Caco-2 (cell line): ENCODE data around the gene ACER3. TPM values are rescaled to one million over a fixed set of nuclear protein-coding genes. Genes with fewer than 3 reads are reported as not detected.
"Not testable (repeated sequence)": the region's sequence is repeated elsewhere in the genome, so short reads cannot be mapped to it uniquely, and the experiment has no call there.

Source experiments
- BruUV-seq: library from RNA; stranded (reverse); fragments of 400-500 nt; replicated peaks from 2 replicates; lab custom pipeline; 2021; lab: Mats Ljungman, UMichigan
- CTCF ChIA-PET: fragments of 300-600 bp; sonication (Branson Sonifier 250); formaldehyde crosslinking; loops from one replicate; lab custom pipeline; 2022; ENCODE audit warnings: antibody characterized with exemption; lab: Charles Lee
- POLR2A ChIA-PET: fragments of 300-600 bp; sonication (Branson Sonifier 250); formaldehyde crosslinking; loops from one replicate; lab custom pipeline; 2022; ENCODE audit warnings: antibody characterized with exemption; lab: Charles Lee
- DNase-seq, 2 experiments: peaks; one replicate each; pipeline versions ENCODE4 v3.0.0 to v3.0.0-alpha.2; 2020 to 2022
- H3K27me3 ChIP-seq: replicated peaks from 2 replicates; pipeline ENCODE4 v1.6.0; 2011; ENCODE audit warnings: low read length; ENCODE audit not compliant: control insufficient read depth, insufficient read depth
- H3K36me3 ChIP-seq: 2 replicates; pipeline ENCODE4 v1.5.1; 2011; ENCODE audit warnings: low read length; ENCODE audit not compliant: control insufficient read depth, insufficient read depth
- H3K4me1 ChIP-seq: fragments of 250-450 bp; sonication (Bioruptor Pico); 2 replicates; pipeline ENCODE4 v1.5.1; 2020; ENCODE audit warnings: mild to moderate bottlenecking
- H3K4me3 ChIP-seq: 2 replicates; pipeline ENCODE4 v1.5.1; 2011; ENCODE audit warnings: low read depth, mild to moderate bottlenecking, control low read depth, low read length
- H3K9me3 ChIP-seq: fragments of 250-450 bp; sonication (Bioruptor Pico); 2 replicates; pipeline ENCODE4 v1.5.1; 2020; ENCODE audit warnings: mild to moderate bottlenecking, moderate library complexity
- H3K27ac Mint-ChIP-seq: one replicate; pipeline ENCODE4 v1.8.0; 2022; ENCODE audit warnings: mixed read lengths; ENCODE audit not compliant: unreplicated experiment
- H3K27me3 Mint-ChIP-seq: one replicate; pipeline ENCODE4 v1.8.0; 2022; ENCODE audit warnings: mixed read lengths; ENCODE audit not compliant: insufficient read depth, unreplicated experiment
- H3K36me3 Mint-ChIP-seq: one replicate; pipeline ENCODE4 v1.8.0; 2022; ENCODE audit warnings: mild to moderate bottlenecking, mixed read lengths; ENCODE audit not compliant: insufficient read depth, unreplicated experiment
- H3K4me1 Mint-ChIP-seq: one replicate; pipeline ENCODE4 v1.8.0; 2022; ENCODE audit warnings: low read depth, mixed read lengths; ENCODE audit not compliant: unreplicated experiment
- H3K4me3 Mint-ChIP-seq: one replicate; pipeline ENCODE4 v1.8.0; 2022; ENCODE audit warnings: mild to moderate bottlenecking, moderate library complexity, mixed read lengths; ENCODE audit not compliant: unreplicated experiment
- H3K9me3 Mint-ChIP-seq: one replicate; pipeline ENCODE4 v1.8.0; 2022; ENCODE audit warnings: mixed read lengths; ENCODE audit not compliant: unreplicated experiment
- intact Hi-C: fragments of 100-400 bp; cut with micrococcal nuclease; formaldehyde crosslinking; loops from one replicate; pipeline ENCODE4 v1.10.0; 2022; ENCODE audit not compliant: unreplicated experiment
- total RNA-seq: library from RNA; stranded (reverse); gene quantifications from 2 replicates; pipeline ENCODE4 v1.2.3, GENCODE V29; 2022
- TF ChIP-seq, protein P1 (sequence below), 2 experiments: fragments of 200-600 bp in 1 of 2; IDR thresholded peaks; 1 replicate in 1 of 2; 2 replicates in 1 of 2; pipeline versions ENCODE4 v1.5.1 to v1.8.0; 2011 to 2022; ENCODE audit warnings: antibody characterized with exemption in 1 of 2, control low read depth in 1 of 2, inconsistent platforms in 1 of 2, low read depth in 1 of 2, low read length in 1 of 2, mild to moderate bottlenecking in 1 of 2, moderate library complexity in 1 of 2; ENCODE audit not compliant: insufficient read depth in 1 of 2, severe bottlenecking in 1 of 2, unreplicated experiment in 1 of 2

ACER3 gene
- total RNA-seq, 1 experiment from 2014 or later, result 37.5 TPM

DNA sequence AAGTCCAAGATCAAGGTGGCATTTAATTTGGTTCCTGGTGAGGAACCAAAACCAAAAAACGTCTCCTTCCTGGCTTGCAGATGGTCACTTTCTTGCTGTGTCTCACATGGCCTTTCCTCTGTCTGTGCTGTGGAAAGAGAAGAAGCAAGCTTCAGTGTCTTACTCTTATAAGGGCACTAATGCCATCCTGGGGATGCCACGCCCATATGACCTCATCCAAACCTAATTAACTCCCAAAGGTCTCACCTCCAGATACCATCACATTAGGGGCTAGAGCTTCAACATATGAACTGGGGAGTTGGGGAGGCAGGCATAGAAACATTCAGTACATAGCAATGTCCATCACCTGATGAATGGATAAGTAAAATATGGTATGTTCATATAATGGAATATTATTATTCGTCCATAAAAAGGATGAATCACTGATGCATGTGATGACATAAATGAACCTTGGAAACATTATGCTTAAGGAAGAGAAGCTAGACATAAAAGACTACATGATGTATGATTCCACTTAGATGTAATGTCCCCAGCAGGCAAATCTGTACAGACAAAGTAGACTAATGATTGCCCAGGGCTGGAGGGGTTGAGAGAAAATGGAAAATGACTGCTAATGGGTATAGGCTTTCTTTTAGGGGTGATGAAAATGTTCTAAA lies 94.9 kb downstream of the ACER3 start:
- TF ChIP-seq, protein P1, sequence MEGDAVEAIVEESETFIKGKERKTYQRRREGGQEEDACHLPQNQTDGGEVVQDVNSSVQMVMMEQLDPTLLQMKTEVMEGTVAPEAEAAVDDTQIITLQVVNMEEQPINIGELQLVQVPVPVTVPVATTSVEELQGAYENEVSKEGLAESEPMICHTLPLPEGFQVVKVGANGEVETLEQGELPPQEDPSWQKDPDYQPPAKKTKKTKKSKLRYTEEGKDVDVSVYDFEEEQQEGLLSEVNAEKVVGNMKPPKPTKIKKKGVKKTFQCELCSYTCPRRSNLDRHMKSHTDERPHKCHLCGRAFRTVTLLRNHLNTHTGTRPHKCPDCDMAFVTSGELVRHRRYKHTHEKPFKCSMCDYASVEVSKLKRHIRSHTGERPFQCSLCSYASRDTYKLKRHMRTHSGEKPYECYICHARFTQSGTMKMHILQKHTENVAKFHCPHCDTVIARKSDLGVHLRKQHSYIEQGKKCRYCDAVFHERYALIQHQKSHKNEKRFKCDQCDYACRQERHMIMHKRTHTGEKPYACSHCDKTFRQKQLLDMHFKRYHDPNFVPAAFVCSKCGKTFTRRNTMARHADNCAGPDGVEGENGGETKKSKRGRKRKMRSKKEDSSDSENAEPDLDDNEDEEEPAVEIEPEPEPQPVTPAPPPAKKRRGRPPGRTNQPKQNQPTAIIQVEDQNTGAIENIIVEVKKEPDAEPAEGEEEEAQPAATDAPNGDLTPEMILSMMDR (IDR thresholded peaks at IDR 0.05; ENCODE audit: insufficient read depth in 1 of 2, low read depth in 1 of 2, low read length in 1 of 2, severe bottlenecking in 1 of 2, unreplicated experiment in 1 of 2), result no peak
- peaks cover 9% of the 10 kb centered on the region for H3K4me1 Mint-ChIP-seq
- Histone ChIP-seq H3K27me3 (no peaks in the 10 kb centered on the region), H3K4me3 (no peak overlapping the region), H3K9me3 (no peaks in the 10 kb centered on the region), H3K4me1 (no peaks in the 10 kb centered on the region), H3K36me3 (0 out of 2 replicates have a peak, but pooled peaks cover 1% of the 10 kb centered on the region)
- BruUV-seq, result no TSS peak
- CTCF ChIA-PET, result no interaction called here
- no peaks in the 10 kb centered on the region for H3K9me3 Mint-ChIP-seq
- H3K27ac Mint-ChIP-seq, result no peak overlapping the region
- H3K27me3 Mint-ChIP-seq, result no peaks in the 10 kb centered on the region
- H3K36me3 Mint-ChIP-seq, result no peaks in the 10 kb centered on the region
- POLR2A ChIA-PET, result no interaction called here
- intact Hi-C loops, result no loop called here
- no peak overlapping the region for H3K4me3 Mint-ChIP-seq
- no peak for DNase-seq

DNA sequence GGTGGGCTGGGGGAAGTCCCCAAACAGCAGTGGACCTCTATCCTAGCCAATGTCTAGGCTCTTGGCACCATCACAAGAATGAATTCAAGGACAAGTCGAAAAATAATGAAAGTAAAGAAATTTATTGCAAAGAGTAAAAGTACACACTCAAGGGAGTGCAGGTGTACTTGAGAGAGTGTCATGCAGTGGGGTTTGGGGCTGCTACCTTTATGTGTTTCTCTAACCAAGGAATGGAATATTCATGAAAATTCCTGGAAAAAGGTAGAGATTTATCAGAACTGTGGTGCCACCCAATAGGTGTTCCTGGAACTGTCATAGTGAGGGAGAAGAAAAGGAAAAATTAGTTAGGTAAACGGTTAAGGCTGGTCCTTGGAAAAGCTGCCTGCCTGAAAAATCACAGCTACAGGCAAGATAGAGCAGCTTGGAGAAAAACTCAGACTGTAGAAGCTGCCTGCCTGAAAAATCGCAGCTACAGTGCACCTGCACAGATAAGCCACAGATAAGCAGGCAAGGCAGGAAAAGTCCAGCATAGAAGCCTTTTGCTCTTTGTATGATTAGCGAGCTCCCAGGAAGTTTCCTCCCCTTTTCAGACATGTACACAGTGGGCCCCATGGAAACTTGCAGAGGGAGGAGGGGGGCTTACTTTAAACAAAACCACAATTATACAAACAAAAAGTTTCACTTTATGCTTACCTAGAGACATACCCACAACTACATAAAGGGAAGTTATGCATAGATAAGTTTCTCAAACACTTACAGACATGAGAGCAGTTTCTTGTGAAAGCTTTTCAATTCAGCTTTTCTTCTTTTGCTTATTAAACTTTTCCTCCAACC lies 102.1 kb downstream of the ACER3 start:
- ChIA-PET POLR2A (interaction anchor here (0.5 to 0.7 kb wide), 3 partner anchors 18 to 129 kb away, joined by 3 to 4 read pairs (median 3); no protein-coding TSS in a partner anchor), CTCF (interaction anchor here (0.6 to 1.8 kb wide), 10 partner anchors 17 to 241 kb away, joined by 3 to 42 read pairs (median 4); partner anchors contain the start of gene CAPN5)
- Histone ChIP-seq H3K4me3 (no peak overlapping the region), H3K9me3 (peaks cover 7% of the 10 kb centered on the region), H3K36me3 (peaks cover 4% of the 10 kb centered on the region; the same call in 1 of the 2 replicates), H3K27me3 (no peaks in the 10 kb centered on the region), H3K4me1 (peaks cover 22% of the 10 kb centered on the region)
- peaks cover 10% of the 10 kb centered on the region for H3K36me3 Mint-ChIP-seq
- H3K4me3 Mint-ChIP-seq, result peak overlapping the region; percentile 53
- DNase-seq, result peak; percentile 89 to 92
- H3K9me3 Mint-ChIP-seq, result peaks cover 19% of the 10 kb centered on the region
- TF ChIP-seq, protein P1 (IDR thresholded peaks at IDR 0.05; ENCODE audit: insufficient read depth in 1 of 2, low read depth in 1 of 2, low read length in 1 of 2, severe bottlenecking in 1 of 2, unreplicated experiment in 1 of 2), result no peak
- H3K27me3 Mint-ChIP-seq, result no peaks in the 10 kb centered on the region
- no TSS peak for BruUV-seq
- peak overlapping the region; percentile 92 for H3K27ac Mint-ChIP-seq
- peaks cover 30% of the 10 kb centered on the region for H3K4me1 Mint-ChIP-seq
- intact Hi-C loops, result loop anchor here (1.0 to 2.0 kb wide), 5 partner anchors 24 to 129 kb away; no protein-coding TSS in a partner anchor

DNA sequence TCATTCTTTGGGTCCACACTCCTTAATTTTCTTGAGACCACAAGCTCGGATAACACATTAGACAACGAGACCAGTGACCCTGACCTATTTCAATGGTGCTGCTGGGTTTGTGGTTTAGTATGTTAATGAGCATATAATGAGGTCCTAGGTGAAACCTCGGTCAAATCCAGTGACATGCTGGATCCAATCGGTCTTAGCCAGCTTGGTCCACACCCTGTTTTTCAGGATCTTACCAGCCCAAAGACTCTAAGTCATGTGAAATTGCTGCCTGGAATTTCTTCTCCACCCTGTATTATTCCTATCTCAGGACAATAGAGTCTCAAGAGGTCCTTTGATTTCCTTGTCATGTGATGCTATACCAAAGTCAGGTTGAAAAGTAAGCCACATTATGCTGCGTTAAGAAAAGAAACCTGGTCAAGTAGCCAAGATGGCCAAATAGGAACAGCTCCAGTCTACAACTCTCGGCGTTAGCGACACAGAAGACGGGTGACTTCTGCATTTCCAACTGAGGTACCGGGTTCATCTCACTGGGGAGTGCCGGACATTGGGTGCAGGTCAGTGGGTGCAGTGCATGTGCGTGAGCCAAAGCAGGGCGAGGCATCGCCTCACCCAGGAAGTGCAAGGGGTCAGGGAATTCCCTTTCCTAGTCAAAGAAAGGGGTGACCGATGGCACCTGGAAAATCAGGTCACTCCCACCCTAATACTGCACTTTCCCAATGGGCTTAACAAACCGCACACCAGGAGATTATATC lies 102.9 kb downstream of the ACER3 start:
- H3K9me3 Mint-ChIP-seq, result peaks cover 19% of the 10 kb centered on the region
- H3K27me3 ChIP-seq, H3K9me3 ChIP-seq, H3K4me3 ChIP-seq, H3K27me3 Mint-ChIP-seq, H3K36me3 ChIP-seq: not testable (repeated sequence)
- H3K4me1 Mint-ChIP-seq, result peaks cover 30% of the 10 kb centered on the region
- POLR2A ChIA-PET, result interaction anchor here (0.7 kb wide), 2 partner anchors 17 to 128 kb away, joined by 3 read pairs; no protein-coding TSS in a partner anchor
- H3K27ac Mint-ChIP-seq, result peak overlapping the region; percentile 92
- TSS peak; percentile 48 for BruUV-seq
- intact Hi-C loops, result loop anchor here (1.0 to 2.0 kb wide), 5 partner anchors 25 to 128 kb away; no protein-coding TSS in a partner anchor
- peaks cover 22% of the 10 kb centered on the region for H3K4me1 ChIP-seq
- DNase-seq, result peak; percentile 37 to 59
- peak overlapping the region; percentile 53 for H3K4me3 Mint-ChIP-seq
- peaks cover 10% of the 10 kb centered on the region for H3K36me3 Mint-ChIP-seq
- CTCF ChIA-PET, result interaction anchor here (0.6 to 1.8 kb wide), 9 partner anchors 17 to 242 kb away, joined by 3 to 42 read pairs (median 5); partner anchors contain the start of gene CAPN5
